Progenitor cell of endocrine pancreas (in vitro differentiated cells): ENCODE data around the gene SLC39A9. TPM values are rescaled to one million over a fixed set of nuclear protein-coding genes. Genes with fewer than 3 reads are reported as not detected.

Source experiments
- DNase-seq: peaks from one replicate; pipeline ENCODE4 v3.0.0; 2021; ENCODE audit warnings: low spot score; ENCODE audit not compliant: unreplicated experiment
- H3K27ac Mint-ChIP-seq: 2 replicates; pipeline ENCODE4 v1.8.0; 2021; ENCODE audit warnings: mild to moderate bottlenecking, moderate library complexity, mixed read lengths
- H3K27me3 Mint-ChIP-seq: 2 replicates; pipeline ENCODE4 v1.8.0; 2021; ENCODE audit warnings: mixed read lengths
- H3K36me3 Mint-ChIP-seq: 2 replicates; pipeline ENCODE4 v1.8.0; 2022; ENCODE audit warnings: mixed read lengths; ENCODE audit not compliant: insufficient read depth
- H3K4me1 Mint-ChIP-seq: 2 replicates; pipeline ENCODE4 v1.8.0; 2021; ENCODE audit warnings: low read depth, mixed read lengths
- H3K4me3 Mint-ChIP-seq: 2 replicates; pipeline ENCODE4 v1.8.0; 2021; ENCODE audit warnings: low read depth, mild to moderate bottlenecking, moderate library complexity, mixed read lengths
- H3K9me3 Mint-ChIP-seq: 2 replicates; pipeline ENCODE4 v1.8.0; 2021; ENCODE audit warnings: low read depth, mixed read lengths
- total RNA-seq: library from RNA; stranded (reverse); gene quantifications from 2 replicates; pipeline ENCODE4 v1.2.1, GENCODE V29; 2021
- TF ChIP-seq, protein P1 (sequence below): fragments of 200-600 bp; sonication (generic); IDR thresholded peaks from one replicate; pipeline ENCODE4 v1.5.0; 2021; ENCODE audit warnings: antibody characterized with exemption, mild to moderate bottlenecking; ENCODE audit not compliant: unreplicated experiment

The SLC39A9 gene
- total RNA-seq, 1 donor from 2014 or later: 62.2 TPM

DNA sequence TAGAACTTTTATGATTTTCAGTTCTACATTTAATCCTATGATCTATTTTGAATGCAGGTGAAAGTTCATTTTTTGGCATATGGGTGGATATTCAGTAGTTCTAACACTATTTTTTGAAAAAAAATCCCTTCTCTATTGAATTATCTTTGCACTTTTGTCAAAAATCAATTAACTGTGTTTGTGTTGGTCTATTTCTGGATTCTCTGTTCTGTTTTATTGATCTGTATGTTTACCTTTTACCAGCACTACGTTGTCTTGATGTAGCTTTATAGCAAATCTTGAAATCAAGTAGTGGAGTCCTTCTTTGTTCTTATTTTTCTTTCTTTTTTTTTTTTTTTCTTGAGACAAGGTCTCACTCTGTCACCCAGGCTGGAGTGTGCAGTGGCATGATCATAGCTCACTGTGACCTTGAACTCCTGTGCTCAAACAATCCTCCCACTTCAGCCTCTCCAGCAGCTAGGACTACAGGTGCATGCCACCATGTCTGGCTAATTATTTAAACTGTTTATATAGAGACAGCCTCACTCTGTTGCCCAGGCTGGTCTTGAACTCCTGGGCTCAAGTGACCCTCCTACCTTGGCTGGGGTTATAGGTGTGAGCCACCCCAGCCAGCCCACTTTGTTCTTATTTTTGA is 31.9 kb downstream of the SLC39A9 start:
- Mint-ChIP-seq H3K36me3 (peaks cover 30% of the 10 kb centered on the region), H3K4me3 (no peak overlapping the region), H3K4me1 (peaks cover 5% of the 10 kb centered on the region), H3K9me3 (peaks cover 7% of the 10 kb centered on the region), H3K27me3 (no peaks in the 10 kb centered on the region), H3K27ac (no peak overlapping the region)
- TF ChIP-seq, protein P1, sequence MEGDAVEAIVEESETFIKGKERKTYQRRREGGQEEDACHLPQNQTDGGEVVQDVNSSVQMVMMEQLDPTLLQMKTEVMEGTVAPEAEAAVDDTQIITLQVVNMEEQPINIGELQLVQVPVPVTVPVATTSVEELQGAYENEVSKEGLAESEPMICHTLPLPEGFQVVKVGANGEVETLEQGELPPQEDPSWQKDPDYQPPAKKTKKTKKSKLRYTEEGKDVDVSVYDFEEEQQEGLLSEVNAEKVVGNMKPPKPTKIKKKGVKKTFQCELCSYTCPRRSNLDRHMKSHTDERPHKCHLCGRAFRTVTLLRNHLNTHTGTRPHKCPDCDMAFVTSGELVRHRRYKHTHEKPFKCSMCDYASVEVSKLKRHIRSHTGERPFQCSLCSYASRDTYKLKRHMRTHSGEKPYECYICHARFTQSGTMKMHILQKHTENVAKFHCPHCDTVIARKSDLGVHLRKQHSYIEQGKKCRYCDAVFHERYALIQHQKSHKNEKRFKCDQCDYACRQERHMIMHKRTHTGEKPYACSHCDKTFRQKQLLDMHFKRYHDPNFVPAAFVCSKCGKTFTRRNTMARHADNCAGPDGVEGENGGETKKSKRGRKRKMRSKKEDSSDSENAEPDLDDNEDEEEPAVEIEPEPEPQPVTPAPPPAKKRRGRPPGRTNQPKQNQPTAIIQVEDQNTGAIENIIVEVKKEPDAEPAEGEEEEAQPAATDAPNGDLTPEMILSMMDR: no peak
- no peak for DNase-seq

- H3K27ac Mint-ChIP-seq: no peak overlapping the region
Measured at GRCh38 chr14:69432364-69432763, 33.9 kb downstream of the SLC39A9 start.

GRCh38 chr14:69439521-69440270 is 41.2 kb downstream of the SLC39A9 start:
- H3K4me3 Mint-ChIP-seq: no peak overlapping the region
- no peaks in the 10 kb centered on the region for H3K27me3 Mint-ChIP-seq
- no peak for DNase-seq
- H3K36me3 Mint-ChIP-seq: peaks cover 7% of the 10 kb centered on the region
- no peaks in the 10 kb centered on the region for H3K9me3 Mint-ChIP-seq
- TF ChIP-seq, protein P1: no peak
- no peak overlapping the region for H3K27ac Mint-ChIP-seq
- no peaks in the 10 kb centered on the region for H3K4me1 Mint-ChIP-seq

More at GRCh38 chr14:69432364-69432763, 33.9 kb downstream of the SLC39A9 start:
- Mint-ChIP-seq H3K4me3 (no peak overlapping the region), H3K4me1 (peaks cover 5% of the 10 kb centered on the region), H3K36me3 (peaks cover 26% of the 10 kb centered on the region), H3K9me3 (peaks cover 7% of the 10 kb centered on the region), H3K27me3 (no peaks in the 10 kb centered on the region)
- TF ChIP-seq, protein P1: no peak
- DNase-seq: no peak

- Mint-ChIP-seq H3K36me3 (peaks cover 8% of the 10 kb centered on the region), H3K4me1 (no peaks in the 10 kb centered on the region), H3K9me3 (no peaks in the 10 kb centered on the region), H3K4me3 (no peak overlapping the region), H3K27me3 (no peaks in the 10 kb centered on the region), H3K27ac (no peak overlapping the region)
- TF ChIP-seq, protein P1: no peak
- DNase-seq: no peak
Measured at GRCh38 chr14:69441948-69442347, 43.5 kb downstream of the SLC39A9 start.

- no peak overlapping the region for H3K4me3 Mint-ChIP-seq
- no peaks in the 10 kb centered on the region for H3K27me3 Mint-ChIP-seq
- peaks cover 10% of the 10 kb centered on the region for H3K36me3 Mint-ChIP-seq
- DNase-seq: no peak
- no peaks in the 10 kb centered on the region for H3K4me1 Mint-ChIP-seq
- no peak overlapping the region for H3K27ac Mint-ChIP-seq
- TF ChIP-seq, protein P1: no peak
- no peaks in the 10 kb centered on the region for H3K9me3 Mint-ChIP-seq
Measured at GRCh38 chr14:69443296-69443805, 44.9 kb downstream of the SLC39A9 start.
